HepG2 (cell line): ENCODE data around the gene TRIM2. TPM values are rescaled to one million over a fixed set of nuclear protein-coding genes. Genes with fewer than 3 reads are reported as not detected.

Experiments
- ATAC-seq: fragments of 200-7000 bp; cut with Tn5 transposase; 3 replicates; pipeline ENCODE4 v1.9.1; 2020; ENCODE audit warnings: mild to moderate bottlenecking, moderate library complexity
- BruUV-seq: library from RNA; stranded (reverse); fragments of 400-500 nt; replicated peaks from 2 replicates; lab custom pipeline; 2021; lab: Mats Ljungman, UMichigan
- CTCF ChIA-PET: fragments of 300-600 bp; formaldehyde crosslinking; extraction: SDS; loops from one replicate; lab custom pipeline; 2021; ENCODE audit warnings: low total read pairs, inconsistent platforms, low intra/inter-chr PET ratio; lab: Yijun Ruan, JAX
- POLR2A ChIA-PET: fragments of 350-600 bp; sonication (Branson Sonifier 250); formaldehyde crosslinking; loops from one replicate; lab custom pipeline; 2020; ENCODE audit warnings: antibody characterized with exemption, inconsistent platforms; lab: Yijun Ruan, JAX
- DNase-seq: peaks from one replicate; pipeline ENCODE4 v3.0.0-alpha.2; 2015; ENCODE audit warnings: low spot score
- FAIRE-seq: peaks from 3 replicates; lab custom pipeline; 2011; peaks lifted over from hg19 to GRCh38; lab: Jason Lieb, UNC
- H2AFZ ChIP-seq: one replicate; pipeline ENCODE4 v1.6.1; 2011; ENCODE audit warnings: low read length, inconsistent platforms
- H3K27ac ChIP-seq: fragments of 300-600 bp; 3 replicates; pipeline ENCODE4 v1.8.0; 2011; ENCODE audit warnings: mixed run types, mild to moderate bottlenecking, mixed read lengths, low read length, inconsistent platforms; ENCODE audit not compliant: insufficient read depth; ENCODE audit errors: extremely low read length
- H3K27me3 ChIP-seq, 2 experiments: fragments of 200-600 bp in 1 of 2; 2 replicates in 1 of 2; 3 replicates in 1 of 2; pipeline versions ENCODE4 v1.6.0 to v1.8.0; 2011; ENCODE audit warnings: low read length in 2 of 2, mild to moderate bottlenecking in 2 of 2, moderate library complexity in 2 of 2, inconsistent platforms in 1 of 2; ENCODE audit not compliant: insufficient read depth in 2 of 2, control insufficient read depth in 1 of 2
- H3K36me3 ChIP-seq, 2 experiments: fragments of 200-600 bp in 1 of 2; replicated peaks in 1 of 2; 2 replicates in 1 of 2; 3 replicates in 1 of 2; pipeline versions ENCODE4 v1.5.1 to v1.8.0; 2011; ENCODE audit warnings: low read length in 2 of 2, inconsistent platforms in 1 of 2; ENCODE audit not compliant: insufficient read depth in 2 of 2, control insufficient read depth in 1 of 2
- H3K4me1 ChIP-seq: 2 replicates; pipeline ENCODE4 v1.5.1; 2012; ENCODE audit warnings: low read length, inconsistent platforms; ENCODE audit not compliant: insufficient read depth
- H3K4me2 ChIP-seq: 2 replicates; pipeline ENCODE4 v1.6.0; 2011; ENCODE audit warnings: low read depth, low read length, inconsistent platforms
- H3K4me3 ChIP-seq, 3 experiments: fragments of 200-600 bp in 1 of 3; sonication (generic), shearing (Covaris generic) in 1 of 3; replicated peaks in 1 of 3; 2 replicates each; pipeline ENCODE4 v1.5.1; 2011 to 2016; ENCODE audit warnings: low read length in 3 of 3, inconsistent platforms in 2 of 3, low read depth in 2 of 3, mild to moderate bottlenecking in 2 of 3, control low read depth in 1 of 3, mixed read lengths in 1 of 3; ENCODE audit not compliant: insufficient read depth in 1 of 3
- H3K79me2 ChIP-seq: one replicate; pipeline ENCODE4 v1.6.1; 2011; ENCODE audit warnings: low read length, inconsistent platforms; ENCODE audit not compliant: insufficient read depth
- H3K9ac ChIP-seq: 2 replicates; pipeline ENCODE4 v1.6.0; 2011; ENCODE audit warnings: mild to moderate bottlenecking, low read depth, low read length, inconsistent platforms; ENCODE audit not compliant: insufficient read depth
- H3K9me3 ChIP-seq: 2 replicates; pipeline ENCODE4 v1.5.1; 2012; ENCODE audit warnings: mild to moderate bottlenecking, low read length
- H4K20me1 ChIP-seq: 2 replicates; pipeline ENCODE4 v1.6.0; 2011; ENCODE audit warnings: inconsistent platforms, mild to moderate bottlenecking, low read length, moderate library complexity; ENCODE audit not compliant: insufficient read depth
- ARHGAP35 ChIP-seq: sonication (generic); formaldehyde crosslinking; IDR thresholded peaks from 2 replicates; pipeline ENCODE4 v1.9.0; 2022; ENCODE audit warnings: mild to moderate bottlenecking, inconsistent platforms, moderate library complexity, missing genetic modification reagents, borderline replicate concordance
- ERF ChIP-seq: IDR thresholded peaks from 2 replicates; pipeline ENCODE4 v1.6.1; 2018; ENCODE audit warnings: missing biosample characterization, missing genetic modification reagents
- JDP2 ChIP-seq: sonication (generic); formaldehyde crosslinking; IDR thresholded peaks from 2 replicates; pipeline ENCODE4 v1.8.1; 2022; ENCODE audit warnings: missing genetic modification reagents, borderline replicate concordance
- KDM5A ChIP-seq: fragments of 200-600 bp; sonication (generic); IDR thresholded peaks from 2 replicates; pipeline ENCODE4 v1.7.0; 2018; ENCODE audit warnings: antibody characterized with exemption, mild to moderate bottlenecking, low read length, borderline replicate concordance
- MED13 ChIP-seq: sonication (generic); formaldehyde crosslinking; IDR thresholded peaks from 2 replicates; pipeline ENCODE4 v1.5.0; 2020; ENCODE audit warnings: missing genetic modification reagents
- NR2F1 ChIP-seq, 2 experiments: fragments of 450-650 bp in 1 of 2; formaldehyde crosslinking in 1 of 2; IDR thresholded peaks; 2 replicates each; pipeline versions ENCODE4 v1.5.0 to v1.6.1; 2016 to 2020; ENCODE audit warnings: mild to moderate bottlenecking in 1 of 2, missing compliant biosample characterization in 1 of 2, missing genetic modification reagents in 1 of 2, moderate library complexity in 1 of 2
- REXO4 ChIP-seq: sonication (generic); formaldehyde crosslinking; IDR thresholded peaks from 2 replicates; pipeline ENCODE4 v1.8.0; 2022; ENCODE audit warnings: missing genetic modification reagents, mild to moderate bottlenecking, borderline replicate concordance
- RXRB ChIP-seq: IDR thresholded peaks from 2 replicates; pipeline ENCODE4 v1.6.1; 2016; ENCODE audit warnings: borderline replicate concordance, missing genetic modification reagents, missing compliant biosample characterization
- SYNCRIP ChIP-seq: fragments of 200-400 bp; formaldehyde crosslinking; IDR thresholded peaks from 2 replicates; pipeline ENCODE4 v1.6.1; 2018; ENCODE audit warnings: mild to moderate bottlenecking, low read depth, low read length; ENCODE audit not compliant: insufficient read depth
- TOE1 ChIP-seq: sonication (generic); formaldehyde crosslinking; IDR thresholded peaks from 2 replicates; pipeline ENCODE4 v1.4.0; 2020; ENCODE audit warnings: mild to moderate bottlenecking, missing genetic modification reagents
- XBP1 ChIP-seq: sonication (generic); formaldehyde crosslinking; IDR thresholded peaks from 2 replicates; pipeline ENCODE4 v1.5.0; 2020; ENCODE audit warnings: missing genetic modification reagents
- ZBTB3 ChIP-seq: sonication (generic); formaldehyde crosslinking; IDR thresholded peaks from 2 replicates; pipeline ENCODE4 v1.4.0; 2020; ENCODE audit warnings: low read depth, mild to moderate bottlenecking, moderate library complexity, missing genetic modification reagents, borderline replicate concordance
- ZNF234 ChIP-seq: sonication (generic); formaldehyde crosslinking; conservative IDR thresholded peaks from 2 replicates; pipeline ENCODE4 v1.5.1; 2020; ENCODE audit warnings: mild to moderate bottlenecking, missing genetic modification reagents
- ZNF24 ChIP-seq: fragments of 450-650 bp; IDR thresholded peaks from 2 replicates; pipeline ENCODE4 v1.6.1; 2017; ENCODE audit warnings: antibody characterized with exemption, mild to moderate bottlenecking
- ZNF446 ChIP-seq: sonication (generic); formaldehyde crosslinking; IDR thresholded peaks from 2 replicates; pipeline ENCODE4 v1.5.0; 2020; ENCODE audit warnings: mild to moderate bottlenecking, missing genetic modification reagents
- ZNF451 ChIP-seq: sonication (generic); formaldehyde crosslinking; IDR thresholded peaks from 2 replicates; pipeline ENCODE4 v1.5.0; 2020; ENCODE audit warnings: mild to moderate bottlenecking, missing genetic modification reagents
- ZNF605 ChIP-seq: sonication (generic); formaldehyde crosslinking; IDR thresholded peaks from 2 replicates; pipeline ENCODE4 v1.8.0; 2022; ENCODE audit warnings: mild to moderate bottlenecking, missing genetic modification reagents
- WGBS: methylation state at CpG from one replicate; pipeline ENCODE4 v1.1.6; 2017; ENCODE audit warnings: low lambda C conversion rate; 5-methylcytosine and 5-hydroxymethylcytosine counted together
- in situ Hi-C: cut with HindIII; loops from 2 replicates; pipeline ENCODE4 v1.10.0; 2017; ENCODE audit warnings: low pct_unique_long_range_greater_than_20kb; ENCODE audit not compliant: extremely low pct_ligation_motif_present
- intact Hi-C: fragments of 100-400 bp; cut with micrococcal nuclease; formaldehyde crosslinking; loops from one replicate; pipeline ENCODE4 v1.10.0; 2022; ENCODE audit not compliant: unreplicated experiment
- polyA plus RNA-seq, 8 experiments: library from polyadenylated mRNA; depleted of rRNA in 3 of 8; stranded (reverse) in 7 of 8; unstranded in 1 of 8; fragments of >200 nt; fragmentation: Illumina TruSeq in 4 of 8; extraction: Trizol in 4 of 8; gene quantifications; 2 replicates each; pipeline versions ENCODE4 v1.2.1 to v1.2.3, GENCODE V29; 2011 to 2016; ENCODE audit warnings: low read depth in 4 of 8, missing spikeins in 1 of 8, mixed read lengths in 1 of 8; ENCODE audit not compliant: insufficient read depth in 1 of 8
- total RNA-seq, 5 experiments: library from RNA; depleted of rRNA; stranded (reverse); fragments of >200 nt; fragmentation: Illumina TruSeq; extraction: Trizol; gene quantifications; 2 replicates each; pipeline ENCODE4 v1.2.3, GENCODE V29; 2016; ENCODE audit warnings: low read depth in 1 of 5
- TF ChIP-seq, protein P1 (sequence below): sonication (generic); formaldehyde crosslinking; IDR thresholded peaks from 2 replicates; pipeline ENCODE4 v1.9.0; 2021; ENCODE audit warnings: missing genetic modification reagents, mild to moderate bottlenecking, borderline replicate concordance
- TF ChIP-seq, protein P2 (sequence below): sonication (generic); formaldehyde crosslinking; IDR thresholded peaks from 2 replicates; pipeline ENCODE4 v1.5.0; 2020; ENCODE audit warnings: missing genetic modification reagents
- TF ChIP-seq, protein P3 (sequence below): sonication (generic); formaldehyde crosslinking; IDR thresholded peaks from 2 replicates; pipeline ENCODE4 v1.8.1; 2023; ENCODE audit warnings: mild to moderate bottlenecking, inconsistent platforms, moderate library complexity, missing genetic modification reagents, borderline replicate concordance

Gene TRIM2
- total and polyA plus RNA-seq, 2 of the 13 experiments (the other 11 are each of a cell fraction or from before 2014, with no cell fraction given) = 2.1 to 4.2 TPM

DNA sequence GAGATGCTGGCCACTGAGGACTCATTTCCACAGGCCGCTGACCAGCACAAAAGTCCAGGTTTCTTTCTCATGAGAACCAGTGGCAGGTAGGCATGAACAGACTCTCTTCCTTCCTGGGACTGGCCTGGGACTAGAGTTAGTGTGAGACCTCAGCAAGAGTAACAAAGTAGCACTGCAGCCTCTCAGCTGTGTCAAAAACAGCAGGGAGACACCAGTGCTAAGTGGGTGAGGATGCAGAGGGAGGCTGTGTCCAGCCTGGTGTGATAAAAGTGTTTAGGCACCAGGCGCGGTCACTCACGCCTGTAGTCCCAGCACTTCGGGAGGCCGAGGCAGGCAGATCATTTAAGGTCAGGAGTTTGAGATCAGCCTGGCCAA, 42.9 kb downstream of the TRIM2 start:
- H4K20me1 ChIP-seq = no peaks in the 10 kb centered on the region; the same call in 1 of the 2 replicates
- no peaks in the 10 kb centered on the region for H3K36me3 ChIP-seq
- no peak overlapping the region for H3K4me3 ChIP-seq
- ChIA-PET POLR2A (no interaction called here), CTCF (no interaction called here)
- H3K27me3 ChIP-seq = no peaks in the 10 kb centered on the region
- in situ Hi-C loops = no loop called here
- H3K9ac ChIP-seq = no peak overlapping the region
- no peak overlapping the region for H2AFZ ChIP-seq
- TF ChIP-seq ZNF446 = no peak
- TF ChIP-seq REXO4 (CRISPR knock-in tag) = no peak
- TF ChIP-seq ZNF24 = no peak
- TF ChIP-seq ARHGAP35 (CRISPR knock-in tag) = no peak
- no peak for TF ChIP-seq KDM5A
- TF ChIP-seq ERF (CRISPR knock-in tag) = no peak
- TF ChIP-seq ZNF605 (CRISPR knock-in tag) = no peak
- TF ChIP-seq, protein P1, sequence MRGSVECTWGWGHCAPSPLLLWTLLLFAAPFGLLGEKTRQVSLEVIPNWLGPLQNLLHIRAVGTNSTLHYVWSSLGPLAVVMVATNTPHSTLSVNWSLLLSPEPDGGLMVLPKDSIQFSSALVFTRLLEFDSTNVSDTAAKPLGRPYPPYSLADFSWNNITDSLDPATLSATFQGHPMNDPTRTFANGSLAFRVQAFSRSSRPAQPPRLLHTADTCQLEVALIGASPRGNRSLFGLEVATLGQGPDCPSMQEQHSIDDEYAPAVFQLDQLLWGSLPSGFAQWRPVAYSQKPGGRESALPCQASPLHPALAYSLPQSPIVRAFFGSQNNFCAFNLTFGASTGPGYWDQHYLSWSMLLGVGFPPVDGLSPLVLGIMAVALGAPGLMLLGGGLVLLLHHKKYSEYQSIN (CRISPR knock-in tag) = no peak
- TF ChIP-seq ZNF234 = no peak
- TF ChIP-seq XBP1 (CRISPR knock-in tag) = no peak
- TF ChIP-seq JDP2 = no peak
- TF ChIP-seq ZBTB3 = no peak
- no peak for TF ChIP-seq SYNCRIP
- no peak for TF ChIP-seq RXRB
- TF ChIP-seq NR2F1 (CRISPR knock-in tag; IDR thresholded peaks at IDR 0.05) = no peak
- TF ChIP-seq ZNF451 (CRISPR knock-in tag) = no peak
- TF ChIP-seq TOE1 (CRISPR knock-in tag) = no peak
- TF ChIP-seq, protein P2, sequence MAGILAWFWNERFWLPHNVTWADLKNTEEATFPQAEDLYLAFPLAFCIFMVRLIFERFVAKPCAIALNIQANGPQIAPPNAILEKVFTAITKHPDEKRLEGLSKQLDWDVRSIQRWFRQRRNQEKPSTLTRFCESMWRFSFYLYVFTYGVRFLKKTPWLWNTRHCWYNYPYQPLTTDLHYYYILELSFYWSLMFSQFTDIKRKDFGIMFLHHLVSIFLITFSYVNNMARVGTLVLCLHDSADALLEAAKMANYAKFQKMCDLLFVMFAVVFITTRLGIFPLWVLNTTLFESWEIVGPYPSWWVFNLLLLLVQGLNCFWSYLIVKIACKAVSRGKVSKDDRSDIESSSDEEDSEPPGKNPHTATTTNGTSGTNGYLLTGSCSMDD = no peak
- no peak for TF ChIP-seq MED13 (CRISPR knock-in tag)
- TF ChIP-seq, protein P3, sequence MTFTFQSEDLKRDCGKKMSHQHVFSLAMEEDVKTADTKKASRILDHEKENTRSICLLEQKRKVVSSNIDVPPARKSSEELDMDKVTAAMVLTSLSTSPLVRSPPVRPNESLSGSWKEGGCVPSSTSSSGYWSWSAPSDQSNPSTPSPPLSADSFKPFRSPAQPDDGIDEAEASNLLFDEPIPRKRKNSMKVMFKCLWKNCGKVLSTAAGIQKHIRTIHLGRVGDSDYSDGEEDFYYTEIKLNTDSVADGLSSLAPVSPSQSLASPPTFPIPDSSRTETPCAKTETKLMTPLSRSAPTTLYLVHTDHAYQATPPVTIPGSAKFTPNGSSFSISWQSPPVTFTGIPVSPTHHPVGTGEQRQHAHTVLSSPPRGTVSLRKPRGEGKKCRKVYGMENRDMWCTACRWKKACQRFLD (CRISPR knock-in tag) = no peak
- H3K4me2 ChIP-seq = no peak overlapping the region
- FAIRE-seq (no peak), ATAC-seq (no peak), DNase-seq (no peak)
- WGBS = 85% methylated on average over 5 of the region's 6 CpGs
- no TSS peak for BruUV-seq
- no peak overlapping the region for H3K27ac ChIP-seq
- peaks cover 44% of the 10 kb centered on the region for H3K4me1 ChIP-seq
- H3K79me2 ChIP-seq = no peaks in the 10 kb centered on the region
- no peaks in the 10 kb centered on the region for H3K9me3 ChIP-seq
- intact Hi-C loops = no loop called here
